Suppressor macrophage (primary cell): ENCODE results near the gene KLHL36.
A peak's percentile ranks its signal among the peaks of the same experiment; 100 is the strongest.
"Not testable (repeated sequence)": the region's sequence is repeated elsewhere in the genome, so short reads cannot be mapped to it uniquely, and the experiment has no call there.

ENCODE experiments used
- DNase-seq, 4 experiments: peaks; one replicate each; pipeline ENCODE4 v3.0.0-alpha.2; 2020 to 2022

The KLHL36 gene

GRCh38 chr16:84673561-84673960, 25.2 kb downstream of the KLHL36 start:
- DNase-seq, result peak in 3 of 4 experiments; percentile 13 to 24 (median 21)

GRCh38 chr16:84675423-84675822, 27.1 kb downstream of the KLHL36 start:
- DNase-seq, result no peak

GRCh38 chr16:84675884-84676283, 27.6 kb downstream of the KLHL36 start:
- no peak for DNase-seq

GRCh38 chr16:84677017-84677803, 28.9 kb downstream of the KLHL36 start:
- no peak for DNase-seq

GRCh38 chr16:84677849-84678248, 29.5 kb downstream of the KLHL36 start:
- DNase-seq, result no peak

- DNase-seq, result no peak
Measured at GRCh38 chr16:84678541-84678940, 30.2 kb downstream of the KLHL36 start.

- DNase-seq, result peak in 2 of 4 experiments; percentile 52 to 60
Measured at GRCh38 chr16:84680165-84680842, 32.0 kb downstream of the KLHL36 start.

GRCh38 chr16:84680843-84681629, 32.7 kb downstream of the KLHL36 start:
- no peak for DNase-seq

- DNase-seq, result no peak
Measured at GRCh38 chr16:84683691-84684591, 35.6 kb downstream of the KLHL36 start.

GRCh38 chr16:84684592-84684965, 36.3 kb downstream of the KLHL36 start:
- DNase-seq, result no peak

GRCh38 chr16:84685210-84685609, 36.9 kb downstream of the KLHL36 start:
- peak in 1 of 4 experiments; percentile 14 for DNase-seq

- DNase-seq, result no peak
Measured at GRCh38 chr16:84686707-84687298, 38.5 kb downstream of the KLHL36 start.

- peak; percentile 75 to 93 (median 84) for DNase-seq
Measured at GRCh38 chr16:84687715-84688114, 39.4 kb downstream of the KLHL36 start.

GRCh38 chr16:84688163-84688562, 39.9 kb downstream of the KLHL36 start:
- DNase-seq, result peak in 1 of 4 experiments; percentile 17

GRCh38 chr16:84689111-84689510, 40.8 kb downstream of the KLHL36 start:
- DNase-seq, result no peak

- DNase-seq, result no peak
Measured at GRCh38 chr16:84690088-84690819, 41.9 kb downstream of the KLHL36 start.

- peak; percentile 49 to 72 (median 60) for DNase-seq
Measured at GRCh38 chr16:84692451-84693214, 44.3 kb downstream of the KLHL36 start.

GRCh38 chr16:84693869-84694268, 45.6 kb downstream of the KLHL36 start:
- DNase-seq, result not testable (repeated sequence)

- no peak for DNase-seq
Measured at GRCh38 chr16:84694980-84695379, 46.7 kb downstream of the KLHL36 start.

- peak in 3 of 4 experiments; percentile 24 to 35 (median 31) for DNase-seq
Measured at GRCh38 chr16:84699147-84699711, 50.9 kb downstream of the KLHL36 start.
